ENCODE data around the gene AP2A1.
A peak's percentile ranks its signal among the peaks of the same experiment; 100 is the strongest.

The AP2A1 gene

DNA sequence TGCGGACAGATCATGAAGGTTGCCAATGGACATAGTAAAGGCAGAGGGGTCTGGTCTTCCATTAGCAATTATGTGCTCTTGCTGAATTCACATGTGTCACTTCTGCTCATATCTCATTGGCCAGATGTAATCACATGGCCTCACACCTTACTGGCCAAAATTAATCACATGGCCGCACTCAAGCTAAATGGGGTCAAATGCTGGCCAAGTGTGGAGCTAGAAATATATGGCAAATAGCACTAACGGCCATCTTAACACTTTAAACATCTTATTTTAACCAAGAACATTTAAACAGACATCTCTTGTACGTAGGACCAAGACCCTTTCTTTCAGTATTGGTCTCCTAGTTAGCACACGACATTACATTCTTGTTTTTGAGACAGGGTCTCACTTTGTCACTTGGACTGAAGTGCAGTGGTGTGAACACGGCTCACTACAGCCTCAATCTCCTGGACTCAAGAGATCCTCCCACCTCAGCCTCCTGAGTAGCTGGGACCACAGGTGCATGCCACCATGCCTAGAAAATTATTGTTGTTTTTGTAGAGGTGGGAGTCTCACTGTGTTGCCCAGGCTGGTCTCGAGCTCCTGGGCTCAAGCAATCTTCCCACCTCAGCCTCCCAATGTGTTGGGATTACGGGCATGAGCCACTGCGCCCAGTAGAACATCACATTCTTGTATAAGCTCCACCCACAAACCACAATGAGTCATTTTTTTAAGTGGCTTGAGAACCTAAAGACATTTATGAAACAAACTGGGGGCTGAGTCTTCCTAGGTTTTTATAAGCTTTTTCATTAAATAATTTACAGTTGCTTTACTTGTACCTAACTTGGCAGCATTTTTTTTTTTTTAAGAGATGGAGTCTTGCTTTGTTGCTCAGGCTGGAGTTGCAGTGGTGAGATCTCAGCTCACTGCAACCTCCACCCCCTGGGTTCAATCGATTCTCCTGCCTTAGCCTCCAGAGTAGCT, 81.2 kb downstream of the AP2A1 start:
- H3K36me3 ChIP-seq (ENCODE audit: control insufficient read depth in 1 of 2, insufficient read depth in 2 of 2, low read depth in 1 of 2, low read length in 2 of 2), result peaks cover 0 to 2% of the 10 kb centered on the region in 2 experiments
- no peak overlapping the region for H4K8ac ChIP-seq (ENCODE audit: low read length)
- peaks cover 19% of the 10 kb centered on the region for H3K4me1 ChIP-seq (ENCODE audit: control insufficient read depth, insufficient read depth, low read depth, low read length)
- H3K4ac ChIP-seq (ENCODE audit: low read depth in 1 of 2, low read length in 2 of 2), result no peak overlapping the region
- no peak overlapping the region for H3K14ac ChIP-seq (ENCODE audit: low read length in 2 of 2)
- H2BK12ac ChIP-seq (ENCODE audit: low read length in 2 of 2), result peak overlapping the region in 1 of 2 experiments; percentile 15
- H3K4me2 ChIP-seq (ENCODE audit: low read length, poor library complexity, severe bottlenecking), result no peak overlapping the region
- no peak overlapping the region for H4K91ac ChIP-seq (ENCODE audit: low read length)
- H2BK5ac ChIP-seq (ENCODE audit: low read depth, low read length, poor library complexity, severe bottlenecking), result no peak overlapping the region
- no peaks in the 10 kb centered on the region for H3K9me3 ChIP-seq (ENCODE audit: control insufficient read depth, low read length)
- H2BK15ac ChIP-seq (ENCODE audit: low read depth, poor library complexity, severe bottlenecking), result no peak overlapping the region
- 95% methylated on average over 6 of the region's 10 CpGs for WGBS
- peak; percentile 94 for DNase-seq
- no peak overlapping the region for H2BK120ac ChIP-seq (ENCODE audit: low read depth, low read length)
- no peak overlapping the region for H2AFZ ChIP-seq (ENCODE audit: low read depth, low read length)
- H3K4me3 ChIP-seq (ENCODE audit: insufficient read depth in 1 of 2, low read depth in 1 of 2, low read length in 2 of 2), result no peak overlapping the region
- peak overlapping the region; percentile 53 for H3K27ac ChIP-seq (ENCODE audit: low read length, poor library complexity, severe bottlenecking)
- H3K79me1 ChIP-seq (replicated peaks; ENCODE audit: low read length, poor library complexity, severe bottlenecking), result peaks cover 13% of the 10 kb centered on the region
- no peak overlapping the region for H3K23ac ChIP-seq (ENCODE audit: low read length in 2 of 2)
- H3K27me3 ChIP-seq (ENCODE audit: control insufficient read depth in 1 of 2, insufficient read depth in 1 of 2, low read length in 2 of 2), result no peaks in the 10 kb centered on the region
- H3K9ac ChIP-seq (ENCODE audit: low read length), result no peak overlapping the region
- no peak overlapping the region for H2AK5ac ChIP-seq (ENCODE audit: low read length, severe bottlenecking)
- H3K18ac ChIP-seq (ENCODE audit: low read depth in 1 of 2, low read length in 2 of 2), result peak overlapping the region in 1 of 2 experiments; percentile 69

DNA sequence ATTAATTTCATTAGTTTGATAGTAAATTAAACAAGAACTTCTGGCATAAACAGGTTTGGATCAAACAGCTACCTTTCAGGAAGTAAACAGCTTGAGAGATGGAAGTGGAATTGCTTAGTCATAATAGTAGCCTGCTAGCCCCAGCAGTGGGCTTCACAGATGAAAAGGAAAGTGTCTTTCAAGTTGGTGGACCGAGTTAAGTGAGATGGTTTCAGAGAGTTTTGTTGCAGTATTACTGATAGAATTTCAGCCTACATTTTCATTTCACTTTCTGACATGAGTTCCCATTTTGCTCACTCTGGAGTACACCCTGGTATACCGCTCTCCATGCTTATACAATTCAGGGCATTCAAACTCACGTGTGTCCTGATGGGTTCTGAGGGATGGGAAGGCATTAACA, 82.1 kb downstream of the AP2A1 start:
- DNase-seq, result no peak
- WGBS, result 97% methylated on average over 2 of the region's 3 CpGs
- Histone ChIP-seq H4K91ac (ENCODE audit: low read length) (no peak overlapping the region), H2BK120ac (ENCODE audit: low read depth, low read length) (no peak overlapping the region), H3K4ac (ENCODE audit: low read depth in 1 of 2, low read length in 2 of 2) (no peak overlapping the region), H2BK5ac (ENCODE audit: low read depth, low read length, poor library complexity, severe bottlenecking) (no peak overlapping the region), H3K9ac (ENCODE audit: low read length) (no peak overlapping the region), H2BK15ac (ENCODE audit: low read depth, poor library complexity, severe bottlenecking) (no peak overlapping the region), H2BK12ac (ENCODE audit: low read length in 2 of 2) (no peak overlapping the region), H3K36me3 (ENCODE audit: control insufficient read depth in 1 of 2, insufficient read depth in 2 of 2, low read depth in 1 of 2, low read length in 2 of 2) (peaks cover 0 to 2% of the 10 kb centered on the region in 2 experiments), H3K27me3 (ENCODE audit: control insufficient read depth in 1 of 2, insufficient read depth in 1 of 2, low read length in 2 of 2) (no peaks in the 10 kb centered on the region), H3K23ac (ENCODE audit: low read length in 2 of 2) (no peak overlapping the region), H3K27ac (ENCODE audit: low read length, poor library complexity, severe bottlenecking) (no peak overlapping the region), H3K9me3 (ENCODE audit: control insufficient read depth, low read length) (no peaks in the 10 kb centered on the region), H3K4me2 (ENCODE audit: low read length, poor library complexity, severe bottlenecking) (no peak overlapping the region), H4K8ac (ENCODE audit: low read length) (no peak overlapping the region), H3K14ac (ENCODE audit: low read length in 2 of 2) (no peak overlapping the region), H3K79me1 (replicated peaks; ENCODE audit: low read length, poor library complexity, severe bottlenecking) (peaks cover 13% of the 10 kb centered on the region), H3K4me1 (ENCODE audit: control insufficient read depth, insufficient read depth, low read depth, low read length) (peaks cover 23% of the 10 kb centered on the region), H3K4me3 (ENCODE audit: insufficient read depth in 1 of 2, low read depth in 1 of 2, low read length in 2 of 2) (no peak overlapping the region), H3K18ac (ENCODE audit: low read depth in 1 of 2, low read length in 2 of 2) (no peak overlapping the region), H2AFZ (ENCODE audit: low read depth, low read length) (no peak overlapping the region), H2AK5ac (ENCODE audit: low read length, severe bottlenecking) (no peak overlapping the region)

DNA sequence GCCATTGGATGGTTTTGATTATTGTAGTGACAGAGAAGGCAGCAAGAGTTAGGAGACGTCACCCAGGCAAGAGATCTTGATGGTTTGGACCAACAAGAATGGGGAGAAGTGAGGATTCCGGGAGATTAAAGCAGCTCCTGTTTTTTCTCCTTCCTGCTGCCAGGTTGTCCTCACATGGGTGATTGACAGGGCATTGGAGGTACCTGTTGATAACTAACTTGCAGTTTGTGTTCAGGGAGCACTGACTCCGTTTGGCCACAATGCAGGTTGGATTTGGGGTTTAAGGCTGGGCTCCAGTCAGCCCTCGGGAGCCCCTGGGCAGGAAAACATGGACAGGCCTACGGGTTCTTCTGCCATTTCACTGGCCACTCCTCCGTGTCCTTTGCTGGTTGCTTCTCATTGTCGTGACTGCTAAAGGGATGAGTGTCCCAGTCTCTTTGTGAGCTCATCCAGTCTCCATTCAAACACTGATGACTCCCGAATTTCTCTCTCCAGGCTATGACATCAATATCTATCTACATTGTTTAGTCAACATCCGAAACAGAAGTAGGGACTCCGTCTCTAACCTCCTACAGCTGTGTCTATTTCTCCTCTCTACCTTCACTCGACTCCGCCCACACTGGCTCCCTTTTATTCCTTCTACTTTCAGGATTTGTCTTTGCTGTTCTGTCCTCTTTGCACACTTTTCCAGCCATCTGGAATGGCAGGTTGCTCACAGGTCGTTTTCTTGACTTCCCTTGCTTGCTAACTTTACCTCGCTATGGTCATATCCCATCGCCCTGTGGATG, 82.8 kb downstream of the AP2A1 start:
- Histone ChIP-seq H4K91ac (ENCODE audit: low read length) (no peak overlapping the region), H2BK5ac (ENCODE audit: low read depth, low read length, poor library complexity, severe bottlenecking) (no peak overlapping the region), H3K4ac (ENCODE audit: low read depth in 1 of 2, low read length in 2 of 2) (no peak overlapping the region), H3K23ac (ENCODE audit: low read length in 2 of 2) (no peak overlapping the region), H3K9ac (ENCODE audit: low read length) (peak overlapping the region; percentile 98), H2AFZ (ENCODE audit: low read depth, low read length) (no peak overlapping the region), H3K27me3 (ENCODE audit: control insufficient read depth in 1 of 2, insufficient read depth in 1 of 2, low read length in 2 of 2) (no peaks in the 10 kb centered on the region), H3K79me1 (replicated peaks; ENCODE audit: low read length, poor library complexity, severe bottlenecking) (peaks cover 13% of the 10 kb centered on the region), H3K14ac (ENCODE audit: low read length in 2 of 2) (no peak overlapping the region), H3K9me3 (ENCODE audit: control insufficient read depth, low read length) (no peaks in the 10 kb centered on the region), H3K4me1 (ENCODE audit: control insufficient read depth, insufficient read depth, low read depth, low read length) (peaks cover 28% of the 10 kb centered on the region), H3K36me3 (ENCODE audit: control insufficient read depth in 1 of 2, insufficient read depth in 2 of 2, low read depth in 1 of 2, low read length in 2 of 2) (peaks cover 2 to 4% of the 10 kb centered on the region in 2 experiments), H4K8ac (ENCODE audit: low read length) (no peak overlapping the region), H2BK15ac (ENCODE audit: low read depth, poor library complexity, severe bottlenecking) (no peak overlapping the region), H2BK120ac (ENCODE audit: low read depth, low read length) (no peak overlapping the region), H2AK5ac (ENCODE audit: low read length, severe bottlenecking) (no peak overlapping the region), H2BK12ac (ENCODE audit: low read length in 2 of 2) (no peak overlapping the region), H3K4me2 (ENCODE audit: low read length, poor library complexity, severe bottlenecking) (no peak overlapping the region), H3K18ac (ENCODE audit: low read depth in 1 of 2, low read length in 2 of 2) (no peak overlapping the region), H3K27ac (ENCODE audit: low read length, poor library complexity, severe bottlenecking) (no peak overlapping the region), H3K4me3 (ENCODE audit: insufficient read depth in 1 of 2, low read depth in 1 of 2, low read length in 2 of 2) (peak overlapping the region in 1 of 2 experiments; percentile 86)
- 96% methylated on average over 15 of the region's 15 CpGs for WGBS
- no peak for DNase-seq

DNA sequence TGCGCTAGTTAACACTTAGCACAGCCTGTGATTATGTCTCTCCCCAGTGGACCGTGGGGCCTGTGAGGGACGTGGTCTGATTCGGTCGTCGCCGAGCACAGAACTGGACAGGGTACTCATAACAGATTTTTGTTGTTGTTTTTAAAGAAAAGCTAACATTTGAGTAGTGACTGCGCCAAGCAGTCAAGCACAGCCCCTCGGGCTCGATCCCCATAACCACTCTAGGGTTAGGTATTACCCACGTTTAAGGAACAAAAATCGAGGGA, 83.4 kb downstream of the AP2A1 start:
- Histone ChIP-seq H2AK5ac (ENCODE audit: low read length, severe bottlenecking) (no peak overlapping the region), H2AFZ (ENCODE audit: low read depth, low read length) (no peak overlapping the region), H4K8ac (ENCODE audit: low read length) (no peak overlapping the region), H3K4me1 (ENCODE audit: control insufficient read depth, insufficient read depth, low read depth, low read length) (peaks cover 30% of the 10 kb centered on the region), H3K18ac (ENCODE audit: low read depth in 1 of 2, low read length in 2 of 2) (peak overlapping the region in 1 of 2 experiments; percentile 57), H2BK12ac (ENCODE audit: low read length in 2 of 2) (no peak overlapping the region), H3K4me2 (ENCODE audit: low read length, poor library complexity, severe bottlenecking) (peak overlapping the region; percentile 42), H3K9me3 (ENCODE audit: control insufficient read depth, low read length) (no peaks in the 10 kb centered on the region), H3K14ac (ENCODE audit: low read length in 2 of 2) (no peak overlapping the region), H3K36me3 (ENCODE audit: control insufficient read depth in 1 of 2, insufficient read depth in 2 of 2, low read depth in 1 of 2, low read length in 2 of 2) (peaks cover 6 to 10% of the 10 kb centered on the region in 2 experiments), H3K23ac (ENCODE audit: low read length in 2 of 2) (no peak overlapping the region), H3K4ac (ENCODE audit: low read depth in 1 of 2, low read length in 2 of 2) (no peak overlapping the region), H3K27me3 (ENCODE audit: control insufficient read depth in 1 of 2, insufficient read depth in 1 of 2, low read length in 2 of 2) (no peaks in the 10 kb centered on the region), H3K79me1 (replicated peaks; ENCODE audit: low read length, poor library complexity, severe bottlenecking) (peaks cover 13% of the 10 kb centered on the region), H4K91ac (ENCODE audit: low read length) (no peak overlapping the region), H3K27ac (ENCODE audit: low read length, poor library complexity, severe bottlenecking) (peak overlapping the region; percentile 21), H2BK120ac (ENCODE audit: low read depth, low read length) (no peak overlapping the region), H2BK15ac (ENCODE audit: low read depth, poor library complexity, severe bottlenecking) (no peak overlapping the region), H3K9ac (ENCODE audit: low read length) (peak overlapping the region; percentile 98), H3K4me3 (ENCODE audit: insufficient read depth in 1 of 2, low read depth in 1 of 2, low read length in 2 of 2) (peak overlapping the region in 1 of 2 experiments; percentile 86), H2BK5ac (ENCODE audit: low read depth, low read length, poor library complexity, severe bottlenecking) (no peak overlapping the region)
- 89% methylated on average over 7 of the region's 12 CpGs for WGBS
- DNase-seq, result no peak

All from mesenchymal stem cell (in vitro differentiated cells and primary cell).